ENCODE measurements around the gene LAPTM4A. TPM values are rescaled to one million over a fixed set of nuclear protein-coding genes. Genes with fewer than 3 reads are reported as not detected.

LAPTM4A gene
- total RNA-seq, 1 experiment from 2014 or later = 62.7 TPM

GRCh38 chr2:19987936-19988335 lies 63.5 kb downstream of the LAPTM4A start:
- intact Hi-C loops (cut with micrococcal nuclease) = no loop called here

More at GRCh38 chr2:19987936-19988335, 63.5 kb downstream of the LAPTM4A start:
- H3K9me2 ChIP-seq (replicated peaks; ENCODE audit: low read length) = no peaks in the 10 kb centered on the region
- peak overlapping the region; percentile 85; the same call in 1 of the 2 replicates for H3K4me3 ChIP-seq (ENCODE audit: low read length)
- H3K9ac ChIP-seq (ENCODE audit: low read length) = no peak overlapping the region
- BruUV-seq (replicated peaks) = no TSS peak
- H3K79me2 ChIP-seq (ENCODE audit: low read length) = peaks cover 13% of the 10 kb centered on the region
- ChIA-PET POLR2A (ENCODE audit: unreplicated experiment) (no interaction called here), CTCF (no interaction called here)
- no peak for ATAC-seq
- no peaks in the 10 kb centered on the region for H4K20me1 ChIP-seq (ENCODE audit: low read length)
- no peaks in the 10 kb centered on the region for H3K9me3 ChIP-seq (ENCODE audit: low read length)
- H2AFZ ChIP-seq (ENCODE audit: low read length) = no peak overlapping the region
- peaks cover 19% of the 10 kb centered on the region for H3K4me1 ChIP-seq (ENCODE audit: insufficient read depth, low read length)
- H3K4me2 ChIP-seq (ENCODE audit: low read length) = peak overlapping the region; percentile 93
- no peak for DNase-seq
- H3K27ac ChIP-seq (ENCODE audit: low read length) = no peak overlapping the region
- H3K27me3 ChIP-seq (ENCODE audit: low read length) = no peaks in the 10 kb centered on the region
- H3K36me3 ChIP-seq (ENCODE audit: low read depth, low read length) = peaks cover 2% of the 10 kb centered on the region; the same call in 1 of the 2 replicates
- H3F3A ChIP-seq (ENCODE audit: low read length, unreplicated experiment) = no peaks in the 10 kb centered on the region
- TF ChIP-seq CTCF (conservative IDR thresholded peaks at IDR 0.05; ENCODE audit: low read depth, low read length) = no peak
- no peak for TF ChIP-seq EZH2 (IDR thresholded peaks at IDR 0.05; ENCODE audit: low read length, unreplicated experiment)
- TF ChIP-seq EZH2phosphoT487 (IDR thresholded peaks at IDR 0.05; ENCODE audit: borderline replicate concordance, low read length) = no peak

Other genes starting within 250 kb of the LAPTM4A start
- 10.0 and 12.1 TPM in 2 replicates for gene TTC32, start 149.6 kb downstream of the LAPTM4A start, total RNA-seq (2014; rRNA removed)
- 6.6 and 8.9 TPM in 2 replicates for gene WDR35, start 61.5 kb downstream of the LAPTM4A start, total RNA-seq (2014; rRNA removed)
- gene MATN3, start 39.0 kb downstream of the LAPTM4A start, total RNA-seq (2014; rRNA removed) = 1.1 and 1.6 TPM in 2 replicates
- gene SDC1, start 173.5 kb upstream of the LAPTM4A start, total RNA-seq (2014; rRNA removed) = 358 and 362 TPM in 2 replicates